CD4-positive, alpha-beta T cell (primary cell): Measurements from ENCODE around the gene HAUS8. TPM values are rescaled to one million over a fixed set of nuclear protein-coding genes. Genes with fewer than 3 reads are reported as not detected.

Source experiments
- ATAC-seq: fragments of 200-7000 bp; cut with Tn5 transposase; one replicate; pipeline ENCODE4 v1.10.0; 2022; ENCODE audit warnings: mild to moderate bottlenecking; ENCODE audit not compliant: poor library complexity
- CTCF ChIA-PET: fragments of 350-600 bp; sonication (Branson Sonifier 250); formaldehyde crosslinking; loops from one replicate; lab custom pipeline; 2021; ENCODE audit warnings: antibody characterized with exemption, inconsistent platforms; lab: Charles Lee
- POLR2A ChIA-PET: fragments of 350-600 bp; sonication (Branson Sonifier 250); formaldehyde crosslinking; loops from one replicate; lab custom pipeline; 2021; ENCODE audit warnings: antibody characterized with exemption, inconsistent platforms; lab: Charles Lee
- DNase-seq, 14 experiments: peaks; one replicate each; pipeline ENCODE4 v3.0.0-alpha.2; 2013 to 2020; ENCODE audit warnings: mixed read lengths in 2 of 14
- H3K27ac ChIP-seq, 2 donors: one replicate each; pipeline versions ENCODE4 v1.5.1 to v1.7.0; 2013; ENCODE audit warnings: low read length in 2 of 2, low read depth in 1 of 2, mild to moderate bottlenecking in 1 of 2
- H3K27me3 ChIP-seq, 2 experiments: 1 replicate in 1 of 2; 2 replicates in 1 of 2; pipeline versions ENCODE4 v1.6.1 to v1.7.0; 2013; ENCODE audit warnings: low read length in 2 of 2, control low read depth in 1 of 2, mild to moderate bottlenecking in 1 of 2, moderate library complexity in 1 of 2; ENCODE audit not compliant: insufficient read depth in 2 of 2, control insufficient read depth in 1 of 2
- H3K36me3 ChIP-seq: one replicate; pipeline ENCODE4 v1.6.1; 2013; ENCODE audit warnings: low read length, control low read depth; ENCODE audit not compliant: insufficient read depth
- H3K4me1 ChIP-seq: one replicate; pipeline ENCODE4 v1.6.1; 2013; ENCODE audit warnings: low read length, control low read depth; ENCODE audit not compliant: insufficient read depth
- H3K4me3 ChIP-seq: one replicate; pipeline ENCODE4 v1.5.1; 2013; ENCODE audit warnings: mild to moderate bottlenecking, low read length, moderate library complexity
- H3K9me3 ChIP-seq, 2 experiments: 1 replicate in 1 of 2; 2 replicates in 1 of 2; pipeline versions ENCODE4 v1.6.1 to v1.7.0; 2013; ENCODE audit warnings: low read length in 2 of 2, mild to moderate bottlenecking in 2 of 2, control low read depth in 1 of 2, moderate library complexity in 1 of 2; ENCODE audit not compliant: control insufficient read depth in 1 of 2, insufficient read depth in 1 of 2
- H3K27ac Mint-ChIP-seq: one replicate; pipeline ENCODE4 v1.8.0; 2020; ENCODE audit warnings: mixed read lengths
- H3K27me3 Mint-ChIP-seq: one replicate; pipeline ENCODE4 v1.8.0; 2021; ENCODE audit warnings: mixed read lengths
- H3K36me3 Mint-ChIP-seq: one replicate; pipeline ENCODE4 v1.8.0; 2021; ENCODE audit warnings: low read depth, mixed read lengths
- H3K4me1 Mint-ChIP-seq: one replicate; pipeline ENCODE4 v1.8.0; 2021; ENCODE audit warnings: low read depth, mixed read lengths
- H3K4me3 Mint-ChIP-seq: one replicate; pipeline ENCODE4 v1.8.0; 2020; ENCODE audit warnings: mild to moderate bottlenecking, mixed read lengths
- H3K9me3 Mint-ChIP-seq: one replicate; pipeline ENCODE4 v1.8.0; 2020; ENCODE audit warnings: mixed read lengths
- intact Hi-C, 2 experiments: fragments of 100-400 bp; cut with DNase I in 1 of 2; cut with micrococcal nuclease in 1 of 2; formaldehyde crosslinking; loops; one replicate each; pipeline versions ENCODE4 v1.15.1 to v1.9.0; 2023 to 2025; cut with DNase I, micrococcal nuclease
- total RNA-seq, 174 experiments: library from RNA in 2 of 174; stranded (reverse) in 2 of 174; gene quantifications; one replicate each; pipeline ENCODE4 v1.2.3 and lab custom pipeline; 2021 to 2026
- TF ChIP-seq, protein P1 (sequence below): fragments of 200-600 bp; IDR thresholded peaks from one replicate; pipeline ENCODE4 v1.8.0; 2022; ENCODE audit warnings: antibody characterized with exemption, mild to moderate bottlenecking

HAUS8 gene
- total RNA-seq, 2 experiments from 2014 or later = 20.6 to 20.7 TPM

DNA sequence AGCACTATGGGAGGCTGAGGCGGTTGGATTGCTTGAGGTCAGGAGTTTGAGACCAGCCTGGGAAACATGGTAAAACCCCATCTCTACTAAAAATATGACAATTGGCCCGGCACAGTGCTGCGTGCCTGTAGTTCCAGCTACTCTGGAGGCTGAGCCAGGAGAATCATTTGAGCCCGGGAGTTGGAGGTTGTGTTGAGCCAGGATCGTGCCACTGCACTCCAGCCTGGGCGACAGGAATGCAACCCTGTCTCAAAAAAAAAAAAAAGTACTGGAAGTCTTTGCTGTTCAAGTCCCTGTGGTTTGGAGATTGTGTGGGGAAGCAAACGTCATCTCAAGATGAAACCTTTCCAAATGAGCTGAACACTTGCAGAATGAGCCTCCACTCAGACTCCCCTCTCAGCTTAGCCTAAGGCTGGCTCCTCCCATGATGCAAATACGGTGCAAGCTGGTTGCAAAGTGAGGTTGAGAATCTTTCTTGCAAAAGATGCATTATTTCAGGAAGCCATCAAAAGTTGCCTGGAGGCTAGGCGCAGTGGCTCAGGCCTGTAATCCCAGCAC lies 46.6 kb upstream of the HAUS8 start:
- no peak overlapping the region for H3K27ac ChIP-seq
- Mint-ChIP-seq H3K9me3 (no peaks in the 10 kb centered on the region), H3K4me1 (peaks cover 45% of the 10 kb centered on the region), H3K27me3 (no peaks in the 10 kb centered on the region), H3K36me3 (peaks cover 48% of the 10 kb centered on the region), H3K27ac (peak overlapping the region; percentile 97), H3K4me3 (no peak overlapping the region)
- ATAC-seq (no peak), DNase-seq (no peak)
- H3K4me1 ChIP-seq = peaks cover 42% of the 10 kb centered on the region
- TF ChIP-seq, protein P1, sequence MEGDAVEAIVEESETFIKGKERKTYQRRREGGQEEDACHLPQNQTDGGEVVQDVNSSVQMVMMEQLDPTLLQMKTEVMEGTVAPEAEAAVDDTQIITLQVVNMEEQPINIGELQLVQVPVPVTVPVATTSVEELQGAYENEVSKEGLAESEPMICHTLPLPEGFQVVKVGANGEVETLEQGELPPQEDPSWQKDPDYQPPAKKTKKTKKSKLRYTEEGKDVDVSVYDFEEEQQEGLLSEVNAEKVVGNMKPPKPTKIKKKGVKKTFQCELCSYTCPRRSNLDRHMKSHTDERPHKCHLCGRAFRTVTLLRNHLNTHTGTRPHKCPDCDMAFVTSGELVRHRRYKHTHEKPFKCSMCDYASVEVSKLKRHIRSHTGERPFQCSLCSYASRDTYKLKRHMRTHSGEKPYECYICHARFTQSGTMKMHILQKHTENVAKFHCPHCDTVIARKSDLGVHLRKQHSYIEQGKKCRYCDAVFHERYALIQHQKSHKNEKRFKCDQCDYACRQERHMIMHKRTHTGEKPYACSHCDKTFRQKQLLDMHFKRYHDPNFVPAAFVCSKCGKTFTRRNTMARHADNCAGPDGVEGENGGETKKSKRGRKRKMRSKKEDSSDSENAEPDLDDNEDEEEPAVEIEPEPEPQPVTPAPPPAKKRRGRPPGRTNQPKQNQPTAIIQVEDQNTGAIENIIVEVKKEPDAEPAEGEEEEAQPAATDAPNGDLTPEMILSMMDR = no peak
- ChIA-PET CTCF (no interaction called here), POLR2A (interaction anchor here (0.6 to 1.1 kb wide), 3 partner anchors 9 to 104 kb away, joined by 3 read pairs; partner anchors contain the start of gene OCEL1)
- H3K36me3 ChIP-seq = peaks cover 21% of the 10 kb centered on the region
- H3K9me3 ChIP-seq = peaks cover 0 to 12% of the 10 kb centered on the region in 2 experiments
- no peaks in the 10 kb centered on the region for H3K27me3 ChIP-seq
- H3K4me3 ChIP-seq = no peak overlapping the region
- intact Hi-C loops = loop anchor here in 1 of 2 experiments (10.0 kb wide), 1 partner anchor 63 kb away; no protein-coding TSS in a partner anchor

GRCh38 chr19:17118957-17119356 lies 43.7 kb upstream of the HAUS8 start:
- Histone ChIP-seq H3K36me3 (peaks cover 34% of the 10 kb centered on the region), H3K27ac (no peak overlapping the region), H3K9me3 (peaks cover 0 to 15% of the 10 kb centered on the region in 2 experiments), H3K4me3 (no peak overlapping the region), H3K27me3 (no peaks in the 10 kb centered on the region), H3K4me1 (peaks cover 20% of the 10 kb centered on the region)
- intact Hi-C loops = no loop called here
- TF ChIP-seq, protein P1 = no peak
- DNase-seq (no peak), ATAC-seq (no peak)
- Mint-ChIP-seq H3K9me3 (no peaks in the 10 kb centered on the region), H3K4me3 (no peak overlapping the region), H3K4me1 (peaks cover 19% of the 10 kb centered on the region), H3K27me3 (no peaks in the 10 kb centered on the region), H3K27ac (peak overlapping the region; percentile 30), H3K36me3 (peaks cover 61% of the 10 kb centered on the region)
- POLR2A ChIA-PET = no interaction called here
- CTCF ChIA-PET = no interaction called here

- Mint-ChIP-seq H3K9me3 (no peaks in the 10 kb centered on the region), H3K36me3 (peaks cover 63% of the 10 kb centered on the region), H3K27ac (no peak overlapping the region), H3K27me3 (no peaks in the 10 kb centered on the region), H3K4me3 (no peak overlapping the region), H3K4me1 (peaks cover 20% of the 10 kb centered on the region)
- H3K27me3 ChIP-seq = no peaks in the 10 kb centered on the region
- intact Hi-C loops = no loop called here
- ChIA-PET CTCF (interaction anchor here (1.1 kb wide), 1 partner anchor 8 kb away, joined by 3 read pairs; no protein-coding TSS in a partner anchor), POLR2A (interaction anchor here (0.6 to 1.2 kb wide), 2 partner anchors 28 to 67 kb away, joined by 3 to 4 read pairs; no protein-coding TSS in a partner anchor)
- H3K36me3 ChIP-seq = peaks cover 28% of the 10 kb centered on the region
- TF ChIP-seq, protein P1 = no peak
- DNase-seq = no peak
- H3K4me1 ChIP-seq = peaks cover 14% of the 10 kb centered on the region
- H3K4me3 ChIP-seq = no peak overlapping the region
- no peak for ATAC-seq
- H3K27ac ChIP-seq = no peak overlapping the region
- H3K9me3 ChIP-seq = peaks cover 0 to 3% of the 10 kb centered on the region in 2 experiments
Measured at GRCh38 chr19:17116996-17117702, 41.9 kb upstream of the HAUS8 start.
